ENCODE data around the gene ARSI.

The ARSI gene

DNA sequence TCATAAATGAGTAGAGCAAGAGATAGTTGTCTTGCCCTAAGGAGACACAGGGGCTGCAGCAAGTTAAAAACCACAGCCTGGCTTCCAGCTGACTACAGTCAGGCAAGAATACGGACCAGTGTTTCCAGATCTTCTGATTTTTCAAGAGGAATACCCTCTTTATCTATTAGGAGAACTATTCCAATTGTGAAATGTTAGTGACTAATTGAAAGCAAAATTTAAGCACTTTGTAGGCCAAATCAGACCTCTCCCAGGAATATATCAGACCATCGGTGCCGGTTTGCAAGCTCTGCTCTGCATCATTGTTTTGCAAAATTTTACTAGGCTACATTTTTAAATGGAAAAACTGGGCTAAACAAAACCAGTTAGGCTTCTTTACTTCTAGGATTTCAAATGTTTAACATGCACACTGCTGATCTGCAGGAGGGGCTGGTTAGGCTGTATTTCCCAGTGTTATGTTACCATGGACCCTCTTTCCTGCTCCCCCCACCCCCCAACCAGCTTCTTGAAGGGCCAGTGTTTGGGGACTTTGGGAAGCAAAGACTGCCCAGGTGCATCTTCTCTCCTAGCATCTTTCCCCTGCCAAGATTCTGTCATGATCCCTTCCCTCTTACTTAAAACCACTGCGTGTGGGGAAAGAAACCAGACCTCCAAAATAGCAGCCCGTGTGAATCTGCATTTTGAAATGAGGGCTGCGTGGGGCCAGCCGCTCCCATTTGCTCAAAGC is 1.1 kb upstream of the ARSI start:
- TF ChIP-seq, protein P1, sequence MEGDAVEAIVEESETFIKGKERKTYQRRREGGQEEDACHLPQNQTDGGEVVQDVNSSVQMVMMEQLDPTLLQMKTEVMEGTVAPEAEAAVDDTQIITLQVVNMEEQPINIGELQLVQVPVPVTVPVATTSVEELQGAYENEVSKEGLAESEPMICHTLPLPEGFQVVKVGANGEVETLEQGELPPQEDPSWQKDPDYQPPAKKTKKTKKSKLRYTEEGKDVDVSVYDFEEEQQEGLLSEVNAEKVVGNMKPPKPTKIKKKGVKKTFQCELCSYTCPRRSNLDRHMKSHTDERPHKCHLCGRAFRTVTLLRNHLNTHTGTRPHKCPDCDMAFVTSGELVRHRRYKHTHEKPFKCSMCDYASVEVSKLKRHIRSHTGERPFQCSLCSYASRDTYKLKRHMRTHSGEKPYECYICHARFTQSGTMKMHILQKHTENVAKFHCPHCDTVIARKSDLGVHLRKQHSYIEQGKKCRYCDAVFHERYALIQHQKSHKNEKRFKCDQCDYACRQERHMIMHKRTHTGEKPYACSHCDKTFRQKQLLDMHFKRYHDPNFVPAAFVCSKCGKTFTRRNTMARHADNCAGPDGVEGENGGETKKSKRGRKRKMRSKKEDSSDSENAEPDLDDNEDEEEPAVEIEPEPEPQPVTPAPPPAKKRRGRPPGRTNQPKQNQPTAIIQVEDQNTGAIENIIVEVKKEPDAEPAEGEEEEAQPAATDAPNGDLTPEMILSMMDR (conservative IDR thresholded peaks at IDR 0.05; ENCODE audit: low read depth, low read length) = no peak
- no peak for DNase-seq (ENCODE audit: low read depth)

DNA sequence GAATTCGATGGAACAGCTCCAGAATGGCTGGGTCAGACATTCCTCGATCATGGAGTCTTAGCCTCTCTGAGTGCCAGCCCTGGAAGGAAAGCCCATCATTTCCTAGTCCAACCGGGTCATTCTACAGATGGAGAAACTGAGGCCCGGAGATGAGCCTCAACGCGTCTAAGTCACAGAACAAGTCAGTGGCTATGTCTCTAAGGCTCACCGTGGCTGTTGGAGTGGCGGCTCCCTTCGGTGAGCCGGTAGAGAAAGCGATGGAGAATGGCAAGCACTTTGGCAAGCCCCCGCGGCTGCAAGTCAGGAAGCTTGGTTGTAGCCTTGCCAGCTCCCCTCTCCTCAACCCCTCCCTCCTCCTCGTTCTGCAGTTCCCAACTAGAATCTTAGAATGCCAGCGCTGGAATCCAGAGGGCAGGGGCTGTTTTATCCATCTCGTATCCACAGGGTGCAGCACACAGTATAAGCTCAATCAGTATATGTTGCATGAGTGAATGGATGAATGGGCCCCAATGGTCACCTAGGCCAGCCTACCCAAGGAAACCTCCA is 438 bp upstream of the ARSI start:
- peak overlapping the region; percentile 56 for H3K4me3 ChIP-seq (ENCODE audit: low read depth, low read length)
- no peak for DNase-seq (ENCODE audit: low read depth)
- TF ChIP-seq, protein P1 (conservative IDR thresholded peaks at IDR 0.05; ENCODE audit: low read depth, low read length) = no peak

More for the DNA sequence above, 1.1 kb upstream of the ARSI start:
- H3K4me3 ChIP-seq (ENCODE audit: low read depth, low read length) = no peak overlapping the region

DNA sequence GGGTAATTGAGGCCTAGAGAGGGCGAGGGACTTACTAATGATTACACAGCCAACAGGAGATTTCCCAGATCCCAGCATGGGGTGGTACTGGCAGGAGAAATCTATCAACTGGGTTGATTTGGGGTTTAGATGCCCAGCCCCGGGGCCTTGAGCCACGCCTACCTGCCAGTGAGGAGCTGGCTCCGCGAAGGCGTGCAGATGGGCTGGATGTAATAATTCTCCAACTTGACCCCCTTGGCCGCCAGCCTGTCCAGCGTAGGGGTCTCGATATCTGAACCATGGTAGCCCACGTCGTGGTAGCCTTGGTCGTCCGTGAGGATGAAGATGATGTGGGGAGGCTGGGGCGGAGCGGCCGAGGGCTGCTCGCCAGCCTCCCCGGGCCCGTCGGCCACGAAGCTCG is 804 bp downstream of the ARSI start:
- no peak for DNase-seq (ENCODE audit: low read depth)
- TF ChIP-seq, protein P1 (conservative IDR thresholded peaks at IDR 0.05; ENCODE audit: low read depth, low read length) = no peak
- peak overlapping the region; percentile 56 for H3K4me3 ChIP-seq (ENCODE audit: low read depth, low read length)

DNA sequence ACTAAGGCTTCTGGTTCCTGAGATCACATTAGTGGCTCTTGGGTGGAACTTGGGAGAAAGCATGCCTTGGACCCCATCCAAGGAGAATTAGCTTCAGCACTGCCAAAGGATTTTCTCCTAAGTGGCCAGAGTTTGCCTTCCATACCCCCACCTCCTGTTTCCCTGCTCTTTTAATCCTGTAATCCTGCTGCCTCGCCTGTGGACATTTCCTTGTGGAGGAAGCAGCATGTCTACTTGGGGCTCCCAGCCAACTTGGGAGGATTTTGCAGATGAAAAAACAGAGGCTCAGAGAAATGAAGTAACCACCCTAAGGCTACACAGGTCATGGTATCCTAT is 1.6 kb downstream of the ARSI start:
- no peak overlapping the region for H3K4me3 ChIP-seq (ENCODE audit: low read depth, low read length)
- TF ChIP-seq, protein P1 (conservative IDR thresholded peaks at IDR 0.05; ENCODE audit: low read depth, low read length) = no peak

DNA sequence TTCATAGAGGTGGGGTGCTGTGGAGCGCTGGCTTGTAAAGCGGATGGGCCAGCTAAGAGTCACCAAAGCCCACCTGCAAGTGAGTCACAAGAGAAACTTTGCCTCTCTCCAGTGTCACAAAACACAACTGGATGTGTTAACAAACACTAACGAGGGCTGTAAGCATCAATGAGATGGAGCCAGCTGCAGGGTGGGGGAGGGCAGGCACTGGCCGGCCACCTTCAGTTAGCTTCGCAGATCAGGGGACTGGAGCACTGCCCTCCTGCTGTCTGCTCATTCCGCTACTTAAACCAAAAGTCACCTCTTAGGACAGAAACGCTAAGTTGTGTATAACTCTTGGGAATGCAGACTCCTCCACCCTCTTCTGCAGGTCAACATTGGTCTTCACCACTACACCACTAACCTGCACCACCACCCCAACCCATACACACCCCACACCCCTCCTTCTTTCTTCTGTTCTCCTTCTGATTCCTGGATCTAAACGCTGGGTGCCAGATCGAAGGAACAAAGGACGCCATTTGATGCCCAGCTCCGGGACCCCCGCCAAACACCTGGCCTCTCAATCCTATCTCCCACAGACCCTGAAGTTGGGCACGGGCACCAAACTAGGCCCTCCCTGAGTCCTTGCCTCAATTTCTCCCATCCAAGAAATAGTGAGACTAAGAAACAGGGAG is 2.1 kb downstream of the ARSI start:
- TF ChIP-seq, protein P1 (conservative IDR thresholded peaks at IDR 0.05; ENCODE audit: low read depth, low read length) = no peak
- H3K4me3 ChIP-seq (ENCODE audit: low read depth, low read length) = no peak overlapping the region
- no peak for DNase-seq (ENCODE audit: low read depth)

More for the DNA sequence above, 1.6 kb downstream of the ARSI start:
- DNase-seq (ENCODE audit: low read depth) = no peak

DNA sequence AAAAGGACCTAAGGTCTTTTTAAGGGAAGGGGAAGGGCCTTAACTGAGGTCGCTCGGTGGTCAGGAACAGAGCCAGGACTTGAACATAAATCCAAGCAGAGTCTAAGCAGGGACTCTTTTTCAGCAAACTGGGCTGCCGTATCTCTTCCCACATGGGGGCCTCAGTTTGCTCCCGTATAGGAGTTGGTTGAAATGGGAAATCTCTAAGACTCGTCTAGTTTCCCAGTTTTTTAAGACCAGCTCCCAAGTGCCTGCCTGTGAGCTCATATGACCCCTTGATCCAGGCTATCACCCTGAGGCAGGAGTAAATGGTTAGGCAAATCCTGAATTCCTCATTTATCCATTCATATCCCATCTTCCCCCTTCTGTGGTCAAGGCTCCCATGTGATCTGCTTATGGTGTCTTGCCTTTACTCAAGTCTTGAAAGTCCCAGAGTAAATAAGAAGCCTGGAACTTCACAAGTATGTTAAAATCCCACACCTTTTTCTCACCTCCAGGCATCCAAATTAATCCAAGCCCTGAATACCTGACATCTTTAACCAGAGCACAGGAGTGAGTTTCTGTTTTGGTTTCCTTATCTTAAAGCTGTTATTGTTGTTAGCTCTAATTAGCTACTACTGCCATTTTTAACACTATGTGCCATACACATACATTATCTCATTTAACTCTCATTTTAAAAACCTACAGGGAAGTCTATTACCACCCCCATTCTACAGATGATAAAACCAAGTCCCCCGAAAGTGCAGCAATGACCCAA is 3.0 kb downstream of the ARSI start:
- TF ChIP-seq, protein P1 (conservative IDR thresholded peaks at IDR 0.05; ENCODE audit: low read depth, low read length) = no peak
- no peak for DNase-seq (ENCODE audit: low read depth)
- no peak overlapping the region for H3K4me3 ChIP-seq (ENCODE audit: low read depth, low read length)
